Eye (tissue), 1 donor: Measurements from ENCODE around the gene THOC6.
A peak's percentile ranks its signal among the peaks of the same experiment; 100 is the strongest.

Source experiments
- DNase-seq: peaks from one replicate; pipeline ENCODE4 v3.0.0-alpha.2; 2015

The THOC6 gene

DNA sequence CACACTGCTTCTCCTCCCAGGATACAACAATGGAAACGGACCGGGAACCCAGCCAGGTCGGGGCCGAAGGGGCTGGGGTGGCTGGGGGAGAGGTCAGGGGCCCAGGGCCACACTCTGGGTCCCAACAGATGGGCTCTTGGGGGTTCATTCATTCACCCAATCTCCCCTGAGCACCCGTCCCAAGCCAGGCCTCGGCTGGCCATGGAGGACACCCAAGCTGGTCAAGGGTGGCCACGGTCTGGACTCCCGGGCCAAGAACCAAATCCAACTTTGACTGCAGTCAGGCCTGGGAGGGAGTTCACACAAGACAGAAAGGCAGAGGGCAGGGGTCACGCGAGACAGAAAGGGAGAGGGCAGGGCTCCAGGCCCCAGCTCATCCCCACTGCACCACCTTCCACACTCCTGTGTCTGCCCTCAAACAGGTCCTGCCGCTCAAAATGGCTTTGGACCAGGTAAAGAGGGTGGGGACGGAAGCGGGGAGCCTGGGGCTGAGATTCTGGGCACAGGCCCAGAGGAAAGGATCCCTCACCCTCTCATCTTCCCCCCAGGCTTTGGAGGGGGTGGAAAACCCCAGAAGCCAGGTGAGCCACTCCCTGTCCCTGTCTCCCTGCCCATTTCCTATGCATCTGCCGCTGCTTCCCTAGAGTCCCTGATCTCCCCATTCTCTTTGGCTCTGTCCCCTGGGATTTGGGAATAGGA, 31.3 kb upstream of the THOC6 start:
- no peak for DNase-seq

DNA sequence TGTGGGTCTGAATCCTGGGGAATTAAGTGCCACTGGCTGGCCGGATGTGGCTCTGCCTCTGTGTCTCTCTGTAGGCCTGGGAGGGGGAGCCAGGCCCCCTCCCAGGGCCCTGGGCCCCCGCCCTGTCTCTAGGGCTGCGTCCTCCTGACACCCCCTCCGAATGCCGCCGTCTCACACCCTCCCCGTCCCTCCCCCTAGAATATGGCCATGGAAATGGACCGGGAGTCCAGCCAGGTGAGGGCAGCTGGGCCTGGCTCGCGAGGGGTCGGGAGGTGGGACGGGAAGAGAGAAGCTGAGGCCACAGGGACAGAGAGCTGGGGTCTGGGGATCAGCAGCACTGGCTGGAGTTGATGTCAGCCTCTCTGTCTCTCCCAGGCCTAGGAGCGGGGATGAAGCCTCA, 27.5 kb upstream of the THOC6 start:
- no peak for DNase-seq

DNA sequence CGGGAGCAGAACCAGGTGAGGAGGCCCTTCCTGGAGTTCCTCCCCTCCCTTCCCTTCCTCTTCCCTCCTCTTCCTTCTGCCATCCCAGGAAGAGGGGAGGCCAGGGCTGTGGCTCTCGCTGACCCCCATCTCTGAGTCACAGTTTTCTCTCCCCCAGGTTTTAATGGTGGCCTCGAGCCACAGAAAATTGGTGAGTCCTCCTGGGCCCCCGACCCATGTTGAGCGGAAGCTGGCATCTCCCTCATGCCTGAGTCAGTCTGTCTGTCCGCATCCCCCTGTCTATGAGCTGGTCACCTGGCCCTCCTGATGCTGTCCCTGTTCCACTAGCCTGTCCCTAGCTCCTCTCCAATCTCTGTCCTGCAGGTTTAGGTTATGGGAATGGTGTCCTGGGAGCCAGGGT, 23.9 kb upstream of the THOC6 start:
- no peak for DNase-seq

DNA sequence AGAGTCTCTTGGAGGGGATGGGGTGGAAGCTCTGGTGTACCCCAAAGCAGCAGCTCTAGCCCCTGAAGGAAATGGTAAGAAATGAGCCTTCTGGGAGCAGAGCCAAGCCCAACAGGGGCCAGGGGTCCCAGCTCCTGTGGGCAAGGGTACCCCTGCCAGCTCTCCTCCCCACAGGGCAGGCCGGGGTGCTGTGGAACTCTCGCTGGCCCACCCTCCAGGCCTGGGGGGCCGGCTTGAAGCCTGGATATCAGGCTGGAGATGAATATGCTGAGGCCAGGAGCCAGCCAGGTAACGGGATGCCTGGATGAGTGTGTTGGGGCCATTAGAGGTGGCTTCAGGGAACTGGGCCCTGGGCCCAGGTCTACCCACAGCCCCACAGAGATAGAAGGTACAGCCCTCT, 23.3 kb upstream of the THOC6 start:
- DNase-seq, result no peak

DNA sequence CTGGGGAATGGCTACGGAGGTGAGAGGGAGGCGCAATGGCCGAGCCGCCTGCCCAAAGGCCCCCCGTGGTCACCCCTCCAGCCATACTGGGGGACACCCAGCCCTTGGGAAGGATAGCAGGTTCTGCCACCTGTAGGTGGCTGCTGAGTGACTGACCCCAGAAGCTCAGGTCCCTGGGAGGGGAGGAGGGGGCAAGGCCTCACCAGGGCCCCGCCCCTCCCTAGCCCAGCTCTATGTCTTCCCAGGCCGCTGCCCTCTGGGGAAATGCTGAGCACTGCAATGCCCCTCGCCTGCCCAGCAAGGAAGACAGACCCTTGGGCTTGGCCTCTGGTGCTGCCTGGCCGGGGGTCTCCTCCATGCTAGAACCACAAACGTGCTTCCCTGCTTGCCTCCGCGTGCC, 22.5 kb upstream of the THOC6 start:
- no peak for DNase-seq

DNA sequence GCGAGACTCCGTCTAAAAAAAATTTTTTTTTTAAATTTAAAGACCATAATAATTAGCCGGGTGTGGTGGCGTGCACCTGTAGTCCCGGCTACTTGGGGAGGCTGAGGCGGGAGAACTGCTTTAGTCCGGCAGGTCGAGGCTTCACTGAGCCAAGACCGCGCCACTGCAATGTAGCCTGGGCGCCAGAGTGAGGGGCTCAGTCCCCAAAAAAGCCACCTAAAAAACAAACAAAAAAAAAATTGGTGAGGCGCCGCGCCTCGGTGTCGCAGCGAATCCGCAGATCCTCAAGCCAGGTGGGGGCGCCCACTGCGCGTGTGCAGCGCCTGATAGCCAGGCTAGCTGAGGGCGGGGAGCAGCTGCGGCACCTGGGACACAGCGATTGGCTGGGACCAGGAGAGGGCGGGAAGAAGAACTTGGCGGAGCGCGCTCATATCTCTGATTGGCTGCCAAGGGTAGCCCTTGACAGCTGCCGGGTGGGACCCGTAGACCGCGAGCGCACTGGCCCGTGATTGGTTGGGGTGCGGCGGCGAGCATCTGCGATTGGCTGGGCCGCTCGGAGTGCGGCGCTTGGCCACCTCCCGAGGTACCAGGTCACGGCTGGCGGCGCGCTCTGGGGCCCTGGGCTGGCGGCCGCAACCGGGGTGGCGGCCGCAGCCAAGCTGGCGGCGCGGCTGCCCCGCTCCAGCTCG, 20.1 kb upstream of the THOC6 start:
- peak; percentile 98 for DNase-seq

DNA sequence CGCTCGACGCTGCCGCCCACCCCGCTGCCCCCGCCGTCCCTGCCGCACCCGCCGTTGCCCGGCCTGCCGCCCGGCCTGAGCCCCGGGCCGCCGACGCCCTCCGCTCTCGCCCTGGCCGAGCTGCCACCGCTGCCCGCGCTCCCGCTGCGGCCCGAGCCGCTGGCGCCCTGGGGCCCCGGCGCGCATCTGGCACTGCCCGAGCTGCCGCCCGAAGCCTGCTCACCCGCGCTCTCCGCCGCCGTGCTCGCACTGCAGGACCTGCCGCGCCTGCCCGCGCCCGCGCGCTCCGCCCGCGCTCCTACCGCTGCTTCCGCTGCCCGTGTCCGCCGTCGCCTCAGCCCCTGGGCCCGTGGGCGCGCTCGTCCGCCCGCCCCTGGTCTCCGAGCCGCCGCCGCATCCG, 19.5 kb upstream of the THOC6 start:
- no peak for DNase-seq

DNA sequence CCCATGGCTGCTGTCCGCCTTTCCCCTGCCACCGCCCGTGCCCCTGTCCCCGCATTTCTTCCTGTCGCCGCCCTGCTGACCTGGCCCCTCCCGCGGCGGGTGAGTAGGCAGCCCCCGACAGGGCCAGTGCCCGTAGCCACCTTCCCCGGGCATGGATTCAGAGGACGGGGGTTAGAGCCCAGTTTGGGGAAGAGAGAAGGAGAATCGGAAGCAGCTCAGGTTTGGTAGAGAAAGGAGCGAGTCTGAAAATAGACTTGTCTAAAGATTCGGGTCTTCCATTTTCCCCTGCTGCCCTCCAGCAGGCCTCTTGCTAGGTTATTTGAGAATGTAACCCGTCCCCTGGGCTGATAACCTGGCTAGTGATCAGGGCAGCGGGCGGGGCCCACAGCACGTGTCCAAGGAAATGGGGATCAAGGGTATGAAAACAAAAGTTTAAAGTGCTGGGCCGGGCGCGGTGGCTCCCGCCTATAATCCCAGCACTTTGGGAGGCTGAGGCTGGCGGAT, 19.0 kb upstream of the THOC6 start:
- DNase-seq, result no peak

DNA sequence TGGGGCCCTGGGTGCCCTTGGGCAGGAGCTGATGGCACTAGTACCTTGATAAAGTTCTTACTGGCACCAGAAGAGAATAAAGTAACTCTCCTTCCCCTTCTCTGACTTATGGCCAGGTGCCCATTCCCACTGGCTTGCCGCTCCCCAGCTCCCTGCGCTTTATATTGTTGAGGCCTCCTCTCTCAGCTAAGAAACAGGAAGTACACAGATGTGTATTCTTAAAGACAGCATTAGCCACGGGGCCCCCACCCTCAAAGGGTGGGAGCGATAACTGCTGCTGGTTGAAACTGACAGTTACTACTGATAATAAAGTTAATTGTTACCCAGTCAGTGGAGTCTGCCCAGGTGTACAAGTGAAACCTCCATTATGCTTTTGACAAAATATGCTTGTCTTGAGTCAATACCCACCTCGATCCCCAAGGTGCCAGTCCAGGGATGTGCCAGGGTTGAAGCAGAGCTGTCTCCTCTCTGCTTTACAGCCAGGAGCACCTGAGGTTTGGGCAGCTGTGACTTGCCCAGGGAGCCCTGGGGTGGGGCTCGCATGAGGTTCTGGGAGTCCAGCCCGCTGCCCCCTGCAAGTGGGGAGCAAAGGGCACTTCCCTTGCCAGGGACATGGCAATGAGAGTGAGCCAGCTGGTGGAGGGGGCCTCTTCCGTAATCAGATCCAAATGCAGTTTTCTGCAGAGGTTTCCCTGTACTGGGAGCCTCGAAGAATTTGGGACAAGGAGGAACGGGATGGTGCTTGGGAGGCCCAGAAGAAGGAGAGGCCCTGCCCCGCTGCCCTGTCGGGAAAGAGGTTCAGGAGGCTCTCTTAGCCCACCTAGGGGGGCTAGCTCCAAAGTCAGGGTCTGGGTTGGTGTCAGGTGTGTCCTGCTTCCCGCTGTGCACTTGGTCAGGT, 16.5 kb upstream of the THOC6 start:
- no peak for DNase-seq

DNA sequence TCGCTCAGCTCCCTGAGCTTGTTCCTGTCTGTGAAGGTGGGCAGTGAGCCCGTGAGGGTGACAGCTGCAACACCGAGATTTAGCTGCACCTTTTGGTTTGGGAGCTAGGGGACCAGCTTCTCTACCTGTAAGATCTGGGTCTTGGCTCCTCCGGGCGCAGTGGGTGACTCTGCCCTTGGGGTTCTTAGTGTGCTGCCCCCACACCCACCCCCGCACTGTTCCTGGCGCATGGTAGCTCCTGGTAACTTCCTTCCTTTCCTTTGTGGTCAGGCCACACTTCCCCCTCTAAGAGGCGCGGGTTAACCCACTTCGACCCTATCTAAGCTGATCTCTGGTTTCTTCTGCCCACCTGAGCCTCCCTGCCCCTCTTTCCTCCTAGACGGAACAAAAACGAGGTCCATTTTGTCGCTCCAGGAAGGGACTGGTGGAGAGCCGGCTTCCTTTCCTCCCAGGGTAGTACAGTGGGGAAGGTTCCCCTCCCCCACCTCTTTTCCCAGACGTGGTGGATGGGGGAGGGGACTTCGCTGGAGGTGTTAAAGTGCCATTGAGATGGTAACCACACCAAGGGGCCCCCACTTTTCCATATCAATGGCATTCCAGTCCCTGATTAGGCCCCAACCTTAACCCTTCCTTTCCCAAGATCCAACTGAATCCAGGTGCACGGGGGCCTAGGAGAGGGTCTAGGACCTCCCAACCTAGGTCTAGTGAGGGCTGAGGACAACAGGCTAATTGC, 15.7 kb upstream of the THOC6 start:
- DNase-seq, result no peak

DNA sequence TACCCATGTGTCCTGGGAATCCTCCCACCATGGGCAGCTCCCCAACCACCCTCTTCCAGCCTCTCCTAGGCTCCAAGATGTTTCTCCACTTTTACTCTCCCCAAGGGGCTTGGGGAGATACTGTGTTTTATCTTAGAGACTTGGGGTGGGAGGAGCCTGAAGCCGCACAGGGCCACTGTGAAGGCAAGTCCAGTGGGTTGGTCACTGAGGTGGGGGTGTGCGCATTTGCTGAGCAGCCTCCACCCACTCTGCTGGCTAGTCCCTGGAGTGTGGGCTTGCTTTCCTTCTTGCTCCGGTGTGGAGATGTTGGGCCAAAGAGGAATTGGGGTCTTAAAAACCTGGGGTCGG, 15.2 kb upstream of the THOC6 start:
- DNase-seq, result no peak

DNA sequence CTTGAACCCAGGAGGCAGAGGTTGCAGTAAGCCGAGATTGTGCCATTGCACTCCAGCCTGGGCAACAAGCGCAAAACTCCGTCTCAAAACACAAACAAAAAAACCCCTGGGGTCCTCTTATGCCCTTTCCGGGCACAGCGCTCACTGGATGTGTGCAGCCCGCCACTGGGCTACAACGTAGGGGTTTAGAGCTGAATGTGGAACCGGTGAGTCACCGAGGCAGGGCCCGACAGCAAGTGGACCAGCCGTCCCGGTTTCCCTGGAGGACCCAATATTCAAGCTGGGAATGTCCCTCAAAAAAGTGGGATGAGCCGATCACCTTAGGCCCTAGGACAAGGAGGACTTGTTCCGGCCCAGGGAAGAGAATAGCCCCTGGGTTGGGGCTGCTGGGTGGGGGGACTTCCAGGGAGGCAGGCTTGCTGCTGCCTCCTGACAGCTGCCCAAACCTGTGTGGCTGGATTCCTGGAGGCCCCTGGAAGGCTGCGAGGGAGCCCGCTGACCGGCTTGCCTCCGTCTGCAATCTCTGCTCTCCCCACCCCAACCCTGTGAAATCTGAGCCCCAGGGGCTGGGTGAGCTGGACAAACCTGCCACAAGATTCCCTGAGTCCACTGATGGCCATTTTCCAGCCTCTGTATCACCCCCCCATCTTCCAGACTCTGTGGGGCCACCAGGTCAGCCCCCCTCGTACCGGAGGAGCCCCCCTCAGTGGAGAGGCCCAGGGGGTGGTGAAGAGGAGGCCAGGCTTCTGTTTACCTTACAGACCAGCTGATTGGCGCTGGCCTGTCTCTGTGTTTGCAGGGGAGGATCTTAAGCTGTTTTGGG, 14.1 kb upstream of the THOC6 start:
- no peak for DNase-seq

DNA sequence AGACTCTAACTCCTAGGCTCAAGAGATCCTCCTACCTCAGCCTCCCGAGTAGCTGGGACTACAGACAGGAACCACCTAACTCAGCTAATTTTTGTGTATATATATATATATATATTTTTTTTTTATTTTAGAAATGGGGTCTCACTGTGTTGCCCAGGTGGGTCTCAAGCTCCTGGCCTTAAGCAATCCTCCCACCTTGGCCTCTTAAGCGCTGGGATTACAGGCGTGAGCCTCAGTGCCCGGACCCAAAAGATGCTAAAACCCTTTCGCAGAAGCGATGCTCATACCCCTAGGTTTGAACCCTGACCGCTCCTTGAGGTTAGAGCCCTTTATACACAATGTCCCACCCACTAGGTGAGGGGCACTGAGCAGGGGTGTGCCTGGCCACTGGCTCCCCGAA, 13.3 kb upstream of the THOC6 start:
- no peak for DNase-seq

DNA sequence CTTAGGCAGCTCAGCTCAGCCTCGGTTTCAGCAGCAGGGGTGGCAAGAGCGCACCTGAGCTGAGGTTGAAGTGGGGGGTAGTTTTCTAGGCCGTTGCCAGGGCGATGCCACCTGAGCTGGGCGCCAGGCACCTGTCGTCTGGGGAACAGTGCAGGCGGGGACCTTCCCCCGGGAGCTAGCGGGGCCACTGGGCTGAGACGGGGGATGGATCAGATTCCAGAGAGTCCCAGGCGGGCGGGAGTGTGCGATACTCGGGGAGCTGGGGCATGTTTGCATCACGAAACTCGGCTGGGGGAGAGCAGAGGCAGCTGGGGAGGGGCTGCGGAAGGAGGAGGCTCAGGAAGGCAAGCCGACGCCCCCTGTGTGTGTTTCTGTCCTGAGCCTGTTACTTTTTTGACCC, 11.6 kb upstream of the THOC6 start:
- DNase-seq, result no peak

DNA sequence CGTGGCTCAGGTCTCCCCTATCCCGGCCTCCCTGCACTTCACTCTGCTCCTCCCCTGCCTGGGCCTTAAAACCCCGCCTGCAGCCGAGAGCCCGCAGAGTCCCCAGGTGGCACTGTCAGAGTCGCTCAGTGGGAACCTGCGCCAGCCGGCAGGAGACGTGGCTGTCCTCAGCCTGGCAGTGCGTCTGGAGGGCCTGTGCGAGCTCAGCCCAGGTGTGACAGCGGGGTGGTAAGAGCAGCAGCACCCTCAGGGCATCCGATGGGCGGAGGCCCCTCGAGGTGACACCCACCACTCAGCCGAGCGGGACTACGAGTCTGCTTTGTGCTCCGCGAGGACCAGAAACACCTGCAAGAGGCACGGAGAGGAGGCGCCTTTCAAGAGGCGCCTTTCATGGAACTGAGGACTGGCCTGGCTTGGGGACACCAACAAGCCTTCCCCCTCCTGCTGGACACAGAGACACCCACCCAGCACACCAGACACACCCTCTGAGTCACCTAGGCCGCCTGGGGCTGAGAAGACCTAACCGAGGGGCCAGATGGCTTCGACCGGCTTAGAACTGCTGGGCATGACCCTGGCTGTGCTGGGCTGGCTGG, 10.9 kb upstream of the THOC6 start, which contains the start of gene CLDN9:
TSS of gene CLDN9 (plus strand) at position 96 of the 593 bp plus-strand sequence. CDS start at position 536, 440 bp downstream.
- no peak for DNase-seq

DNA sequence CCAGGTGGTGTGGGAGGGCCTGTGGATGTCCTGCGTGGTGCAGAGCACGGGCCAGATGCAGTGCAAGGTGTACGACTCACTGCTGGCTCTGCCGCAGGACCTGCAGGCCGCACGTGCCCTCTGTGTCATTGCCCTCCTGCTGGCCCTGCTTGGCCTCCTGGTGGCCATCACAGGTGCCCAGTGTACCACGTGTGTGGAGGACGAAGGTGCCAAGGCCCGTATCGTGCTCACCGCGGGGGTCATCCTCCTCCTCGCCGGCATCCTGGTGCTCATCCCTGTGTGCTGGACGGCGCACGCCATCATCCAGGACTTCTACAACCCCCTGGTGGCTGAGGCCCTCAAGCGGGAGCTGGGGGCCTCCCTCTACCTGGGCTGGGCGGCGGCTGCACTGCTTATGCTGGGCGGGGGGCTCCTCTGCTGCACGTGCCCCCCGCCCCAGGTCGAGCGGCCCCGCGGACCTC, 10.3 kb upstream of the THOC6 start:
- no peak for DNase-seq

DNA sequence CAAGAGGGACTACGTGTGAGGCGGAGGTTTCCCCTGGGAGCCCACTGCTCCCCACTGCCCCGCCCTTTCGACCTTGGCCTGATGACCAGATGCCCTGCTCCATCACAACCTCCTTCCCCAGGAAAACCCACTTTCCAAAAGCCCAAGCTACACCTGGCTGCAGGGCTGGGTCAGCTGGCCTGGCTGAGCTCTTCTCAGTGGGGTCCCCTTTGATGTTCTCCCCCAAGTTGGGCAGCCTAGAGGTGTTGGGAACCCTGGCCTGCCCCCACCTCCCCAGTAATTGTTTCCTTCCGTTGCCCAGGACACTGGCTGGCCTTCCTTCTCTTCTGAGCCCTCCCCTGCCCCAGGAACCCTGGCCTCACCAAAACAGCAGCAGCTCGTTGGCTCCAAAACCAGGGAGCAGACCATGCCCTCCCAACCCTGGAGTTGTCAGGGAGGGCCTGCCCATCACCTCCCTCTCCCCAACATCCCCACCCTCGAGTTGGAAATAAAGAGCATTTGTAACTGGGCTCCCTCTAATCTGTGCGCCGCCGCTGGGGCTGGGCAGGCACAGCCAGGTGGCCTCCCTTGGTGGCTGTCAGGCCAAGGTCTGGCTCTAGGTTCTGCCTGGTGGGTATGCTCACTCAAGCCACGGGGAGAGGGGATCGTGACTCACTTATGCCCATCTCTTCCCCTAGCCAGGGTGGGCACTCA, 9.7 kb upstream of the THOC6 start:
- DNase-seq, result no peak

DNA sequence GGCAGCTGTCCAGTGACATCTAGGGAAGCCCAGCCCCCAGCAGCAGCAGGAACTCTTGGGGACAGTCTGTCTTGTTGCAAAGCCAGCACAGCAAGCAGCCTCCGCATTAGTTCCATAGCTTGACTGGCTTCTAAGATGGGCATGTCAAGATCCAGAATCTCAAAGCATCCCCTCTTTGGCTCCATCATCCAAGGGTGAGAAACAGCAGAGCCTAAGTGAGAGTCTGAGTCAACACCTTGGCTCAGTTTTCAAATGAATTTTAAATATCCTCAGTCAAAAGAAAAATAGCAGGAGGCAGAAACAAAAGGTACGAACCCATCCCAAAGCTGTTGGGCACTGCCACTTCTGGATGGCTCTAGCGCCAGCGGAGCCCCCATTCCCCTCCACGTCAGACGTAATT, 8.9 kb upstream of the THOC6 start:
- no peak for DNase-seq

DNA sequence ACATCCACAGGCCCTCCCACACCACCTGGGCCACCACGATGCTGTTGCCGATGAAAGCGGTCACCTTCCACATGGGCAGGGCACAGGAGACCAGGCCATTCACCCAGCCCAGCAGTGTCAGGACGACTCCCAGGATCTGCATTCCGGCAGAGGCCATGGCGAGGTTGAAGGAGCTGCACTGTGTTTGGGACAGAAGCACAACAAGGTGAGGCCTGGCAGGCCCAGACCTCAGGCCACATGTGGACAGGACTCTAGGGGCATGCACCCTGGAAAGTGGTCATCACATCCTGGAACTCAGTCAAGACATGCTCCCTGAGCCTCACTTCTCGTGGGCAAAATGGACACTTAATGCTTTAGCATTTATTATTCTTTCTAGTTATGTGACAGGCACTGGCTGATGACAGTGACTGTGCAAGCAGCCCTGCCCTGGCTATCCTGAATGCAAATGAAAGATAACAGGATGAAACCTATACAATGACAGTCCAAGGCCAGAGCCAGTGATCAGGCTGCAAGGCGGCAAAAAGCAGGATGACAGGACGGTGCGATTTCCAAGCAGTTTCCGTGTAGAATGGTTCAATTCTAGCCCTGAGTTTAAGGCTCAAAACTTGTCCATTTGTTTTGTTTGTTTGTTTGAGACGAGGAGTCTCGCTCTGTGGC, 7.8 kb upstream of the THOC6 start:
- DNase-seq, result no peak

DNA sequence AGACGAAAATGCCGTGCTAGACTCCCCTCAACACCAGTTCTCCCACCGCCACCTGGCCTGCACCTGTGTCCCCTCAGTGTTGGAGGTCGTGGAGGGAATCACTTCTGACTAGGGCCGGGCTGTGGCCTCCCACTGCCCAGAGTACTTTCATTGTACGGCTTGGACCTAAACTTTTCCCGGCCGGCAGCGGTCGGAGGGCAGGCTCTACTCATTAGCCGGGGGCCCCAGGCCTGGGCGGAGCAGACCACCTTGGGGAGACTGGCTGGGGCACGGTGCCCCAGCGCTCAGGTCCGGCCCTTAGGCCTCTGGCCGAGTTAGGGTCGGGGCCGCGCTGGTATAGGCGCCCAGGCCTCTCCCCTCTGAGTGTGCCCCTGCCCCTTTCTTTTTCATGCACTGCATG, 6.5 kb upstream of the THOC6 start:
- no peak for DNase-seq
